Measurements from ENCODE around the gene TSKU.

TSKU gene

DNA sequence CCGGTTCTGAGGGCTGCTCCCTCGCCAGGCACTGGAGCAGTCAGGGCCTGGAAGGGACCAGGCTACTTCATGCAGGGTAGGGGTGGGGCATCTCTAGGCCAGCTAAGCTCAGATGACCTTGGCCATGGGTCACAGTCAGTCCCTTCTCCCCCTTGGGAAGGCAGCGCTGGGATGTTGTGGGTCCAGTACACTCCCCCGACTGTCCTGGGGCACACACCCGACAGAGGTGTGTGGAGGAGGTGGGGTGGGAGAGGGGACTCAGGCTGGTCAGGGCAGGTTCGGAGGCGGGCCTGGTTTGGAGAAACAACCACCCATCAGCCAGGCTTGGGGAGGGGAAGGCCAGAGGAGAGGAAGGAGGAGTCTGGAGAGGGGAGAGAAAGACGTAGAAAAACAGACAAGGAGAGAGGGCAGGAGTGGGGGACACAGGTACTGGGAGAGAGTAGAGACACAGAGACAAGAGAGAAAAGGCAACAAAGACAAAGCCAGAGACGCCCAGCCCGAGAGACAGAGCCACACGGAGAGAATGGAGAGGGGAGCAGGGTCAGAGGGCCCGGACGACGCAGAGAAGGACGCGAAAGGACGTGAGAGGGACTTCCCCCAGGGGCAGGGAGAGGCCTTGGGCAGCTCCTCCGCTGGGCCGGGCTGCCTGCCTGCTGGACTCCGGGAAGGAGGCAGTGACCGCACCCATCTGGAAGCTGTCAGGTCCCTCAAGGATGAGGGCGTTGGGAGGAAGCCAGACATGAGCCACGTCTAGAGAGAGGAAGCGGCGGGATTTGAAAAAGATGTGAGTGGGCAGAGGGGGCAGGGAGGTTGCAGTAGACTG, 30.6 kb upstream of the TSKU start:
- no peak for DNase-seq

DNA sequence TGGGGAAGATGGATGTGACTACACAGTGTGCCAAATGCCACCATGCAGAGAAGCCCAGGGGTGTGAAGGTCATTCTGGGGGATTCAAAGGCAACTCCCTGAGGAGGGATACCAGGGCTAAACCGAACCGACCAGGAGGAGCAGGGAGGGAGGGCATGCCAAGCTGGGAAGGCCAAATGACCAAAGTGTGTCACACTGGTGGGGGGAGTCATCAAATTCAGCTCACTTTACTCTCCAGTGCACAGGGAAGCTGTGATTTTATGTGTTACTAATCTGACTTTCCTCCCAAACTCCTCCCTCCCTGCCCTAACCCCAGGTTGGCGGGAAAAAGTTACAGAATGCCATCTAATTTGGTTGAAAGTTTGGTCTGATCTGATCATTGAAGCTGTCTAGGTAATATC, 29.7 kb upstream of the TSKU start:
- no peak for DNase-seq

GRCh38 chr11:76753950-76754349, 29.2 kb upstream of the TSKU start:
- DNase-seq, result no peak

- DNase-seq, result no peak
Observed at GRCh38 chr11:76756341-76756741, 26.8 kb upstream of the TSKU start.

DNA sequence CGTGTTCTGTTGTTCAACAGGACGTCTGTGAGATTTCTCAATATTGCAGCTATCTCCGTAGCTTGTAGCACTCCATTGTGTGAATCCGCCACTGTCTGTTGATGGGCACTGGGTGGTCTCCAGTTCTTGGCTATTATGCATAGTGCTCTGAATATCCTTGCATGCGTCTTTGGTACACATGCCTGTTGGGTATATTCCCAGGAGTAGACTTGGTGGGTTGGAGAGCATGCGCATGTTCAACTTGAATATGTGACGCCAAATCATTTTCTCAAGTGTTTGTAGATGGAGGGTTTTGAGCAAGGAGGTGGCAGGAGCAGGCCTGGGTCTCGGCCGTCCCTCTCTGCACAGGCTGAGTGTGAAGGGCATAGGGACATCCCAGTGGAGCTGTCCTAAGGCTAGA, 24.8 kb upstream of the TSKU start:
- no peak for DNase-seq

DNA sequence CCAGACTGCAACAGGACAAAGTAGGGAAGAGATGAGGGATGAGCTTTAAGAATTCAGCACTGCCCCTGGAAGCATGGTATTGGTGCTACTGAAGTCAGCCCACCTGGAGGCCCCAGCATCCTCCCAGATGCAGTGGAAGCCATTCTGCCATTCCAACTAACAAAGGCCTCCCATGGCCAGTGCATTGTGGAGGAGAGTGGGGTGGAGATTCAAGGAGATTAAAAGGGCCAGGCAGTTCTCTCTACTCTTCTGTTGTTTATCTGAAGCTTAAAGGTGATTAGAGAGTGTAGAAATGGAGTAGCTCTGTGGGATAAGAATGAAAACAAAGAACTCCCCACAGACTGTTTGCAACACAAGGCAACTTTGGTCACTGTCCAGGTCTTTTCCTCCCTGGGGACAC, 24.1 kb upstream of the TSKU start:
- no peak for DNase-seq

DNA sequence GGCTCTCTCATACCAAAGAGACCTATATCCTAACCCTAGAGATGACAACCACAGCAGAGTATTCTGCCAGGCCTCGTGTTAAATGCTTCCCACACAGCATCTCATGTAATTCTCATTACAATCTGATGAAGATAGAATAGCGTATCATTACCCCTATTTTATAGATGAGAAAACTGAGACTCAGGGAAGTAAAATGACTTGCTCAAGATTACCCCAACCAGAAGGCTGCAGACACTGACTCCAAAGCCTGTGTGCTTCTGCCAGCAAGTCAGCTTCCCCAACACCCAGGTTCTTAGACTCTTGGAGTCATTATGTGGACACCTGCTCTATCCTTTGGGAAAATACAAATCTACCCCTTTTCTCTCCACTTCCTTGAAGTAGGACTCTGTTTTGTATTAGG, 23.6 kb upstream of the TSKU start:
- DNase-seq, result no peak

DNA sequence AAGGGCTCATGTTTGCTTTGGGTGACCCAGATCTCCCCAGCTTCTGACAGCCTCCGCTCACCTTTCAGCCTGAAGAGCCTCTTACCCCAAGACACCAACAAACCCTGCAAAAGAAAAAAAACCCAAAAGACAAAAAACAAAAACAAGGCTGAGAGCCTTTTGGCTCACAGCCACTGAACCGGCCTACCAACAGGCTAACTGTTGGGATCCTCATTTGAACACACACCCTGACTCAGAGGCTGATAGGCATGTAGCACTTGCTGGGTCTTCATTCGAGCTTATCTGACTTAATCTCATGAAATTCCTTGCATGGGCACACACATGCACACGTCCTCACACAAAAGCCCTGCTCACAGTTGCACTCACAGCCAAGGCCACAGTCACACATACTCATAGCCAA, 22.9 kb upstream of the TSKU start:
- no peak for DNase-seq

DNA sequence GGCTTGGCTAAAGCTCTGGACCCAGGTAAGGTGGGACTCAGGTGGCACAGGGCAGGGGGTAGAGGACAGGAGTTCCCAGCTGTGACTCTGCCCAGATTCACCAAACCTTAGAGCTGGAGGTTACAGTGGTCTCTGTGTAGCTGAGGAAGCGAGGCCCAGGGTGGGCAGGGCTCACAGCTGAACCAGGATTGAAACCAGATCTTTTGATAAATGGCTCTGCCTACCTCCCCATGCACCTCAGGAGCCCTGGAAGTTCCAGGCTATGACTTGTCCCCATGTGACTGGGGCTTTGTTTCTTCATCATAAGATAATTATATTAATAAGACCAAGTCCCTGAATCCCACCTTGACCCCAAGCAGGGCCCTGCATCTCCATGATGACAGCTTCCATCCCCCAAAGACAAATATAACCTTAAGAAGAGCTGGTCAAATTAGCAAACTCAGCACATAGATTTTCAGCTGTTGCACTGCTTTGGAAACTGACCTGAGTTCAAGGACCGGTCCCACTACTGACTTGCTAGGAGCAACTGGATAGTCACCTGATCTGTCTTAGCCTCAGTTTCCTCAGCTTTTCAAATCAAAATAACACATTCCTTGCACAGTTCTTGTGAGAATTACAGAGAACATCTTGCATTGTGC, 21.3 kb upstream of the TSKU start:
- no peak for DNase-seq

DNA sequence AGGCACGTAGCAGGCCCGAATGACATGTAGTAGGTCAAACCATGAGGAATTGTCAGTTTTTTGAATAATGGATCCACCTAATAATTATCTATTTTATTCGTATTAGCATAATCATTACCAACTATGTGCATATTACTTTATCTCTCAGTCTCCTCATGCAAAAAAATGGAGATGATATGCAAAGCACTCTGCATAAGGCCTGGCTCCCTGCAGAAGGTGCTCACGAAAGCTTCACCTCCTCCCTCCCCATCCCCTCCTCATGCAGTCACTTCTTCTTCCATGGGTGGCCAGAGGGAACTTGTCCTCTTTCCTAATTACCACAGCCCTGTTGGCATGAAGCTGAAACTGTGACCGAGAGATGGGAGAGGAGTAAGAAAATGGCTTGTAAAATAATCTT, 20.8 kb upstream of the TSKU start:
- DNase-seq, result no peak

DNA sequence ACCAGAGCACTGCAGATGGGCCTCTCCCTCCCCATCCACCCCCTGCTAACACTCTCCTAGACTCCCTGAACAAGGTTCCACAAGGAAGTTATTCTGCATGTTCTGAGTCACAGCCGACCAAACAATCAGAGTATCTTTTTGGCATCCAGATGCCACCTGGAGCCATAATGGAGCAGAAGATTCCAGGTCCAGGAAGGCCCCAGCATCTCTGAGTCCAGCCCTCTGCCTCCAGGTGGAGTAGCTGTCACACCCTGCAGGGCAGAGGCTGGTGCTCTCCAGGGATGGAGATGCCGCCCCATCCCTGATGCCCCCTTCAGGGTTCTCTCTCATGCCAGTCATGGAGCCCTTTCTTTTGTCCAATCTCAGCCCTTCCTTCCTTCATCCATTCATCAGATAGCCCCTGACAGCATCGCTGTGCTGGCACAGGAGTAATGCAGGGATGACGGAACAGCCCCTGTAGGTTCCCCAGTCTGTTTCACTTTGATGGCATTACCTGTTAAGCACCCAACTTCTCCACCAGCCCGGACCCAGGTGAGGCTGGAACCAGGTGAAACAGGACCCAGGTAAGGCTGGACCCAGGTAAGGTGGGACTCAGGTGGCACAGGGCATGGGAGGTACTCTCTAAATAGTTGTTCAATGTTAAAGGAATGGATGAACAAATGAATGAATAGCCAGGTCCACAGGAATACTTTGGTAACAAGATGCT, 20.1 kb upstream of the TSKU start:
- DNase-seq, result no peak

DNA sequence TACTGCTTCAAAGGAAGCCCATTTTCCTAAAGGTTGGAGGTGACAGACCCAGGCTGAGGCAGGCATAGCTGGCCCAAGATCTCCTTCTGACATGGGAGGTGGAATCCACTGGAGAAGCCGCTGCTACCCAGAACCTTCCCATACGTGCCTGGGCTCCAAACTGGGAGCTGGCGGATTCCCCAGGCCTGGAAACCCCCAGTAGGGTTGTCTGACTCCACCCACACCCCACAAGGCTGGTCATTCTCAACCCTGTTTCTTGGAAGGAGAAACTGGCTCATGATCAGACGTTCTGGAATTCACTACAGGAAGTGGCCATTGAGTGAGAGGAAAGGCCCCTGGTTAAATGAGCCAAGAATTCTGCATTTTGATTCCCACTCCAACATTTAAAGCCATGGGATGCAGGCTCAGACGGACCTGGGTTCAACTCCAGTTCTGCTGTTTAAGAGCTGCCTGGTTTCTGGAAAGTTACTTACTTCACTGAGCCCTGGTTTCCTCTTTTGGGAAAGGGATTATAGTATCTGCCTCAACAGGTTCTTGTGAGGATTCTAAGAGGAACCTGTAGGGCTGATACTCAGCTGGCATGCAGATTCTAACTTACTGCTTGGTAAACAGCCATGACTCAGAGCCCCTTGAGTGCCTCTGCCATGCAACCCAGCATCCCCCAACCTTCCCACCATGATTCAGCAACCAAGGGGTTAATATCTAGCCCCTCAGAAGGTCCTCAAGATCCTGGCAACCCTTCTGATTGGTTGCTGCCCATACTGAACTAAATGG, 19.4 kb upstream of the TSKU start:
- DNase-seq, result no peak

- DNase-seq, result no peak
Observed at GRCh38 chr11:76764941-76765665, 18.1 kb upstream of the TSKU start.

- no peak for DNase-seq
Observed at GRCh38 chr11:76765863-76766350, 17.2 kb upstream of the TSKU start.

DNA sequence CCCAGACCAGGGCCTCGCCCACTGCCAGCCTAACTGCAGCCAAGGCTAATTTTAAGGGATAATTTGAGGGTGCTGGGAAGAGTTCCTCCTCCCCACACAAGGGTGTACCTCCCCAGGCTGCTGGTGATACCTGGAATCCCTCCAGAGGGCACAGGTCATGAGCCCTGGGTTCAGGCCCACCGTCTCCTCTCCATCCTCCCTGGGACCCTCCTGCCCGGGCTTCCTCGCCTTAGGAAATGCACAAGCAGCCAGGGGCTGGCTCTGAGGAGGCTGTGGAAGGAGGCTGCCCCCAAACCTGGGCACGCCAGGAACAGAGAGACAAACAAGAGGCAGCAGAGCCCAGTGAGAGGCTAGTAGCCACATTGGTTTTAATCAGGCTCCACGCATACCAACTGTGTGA, 16.6 kb upstream of the TSKU start:
- DNase-seq, result no peak

DNA sequence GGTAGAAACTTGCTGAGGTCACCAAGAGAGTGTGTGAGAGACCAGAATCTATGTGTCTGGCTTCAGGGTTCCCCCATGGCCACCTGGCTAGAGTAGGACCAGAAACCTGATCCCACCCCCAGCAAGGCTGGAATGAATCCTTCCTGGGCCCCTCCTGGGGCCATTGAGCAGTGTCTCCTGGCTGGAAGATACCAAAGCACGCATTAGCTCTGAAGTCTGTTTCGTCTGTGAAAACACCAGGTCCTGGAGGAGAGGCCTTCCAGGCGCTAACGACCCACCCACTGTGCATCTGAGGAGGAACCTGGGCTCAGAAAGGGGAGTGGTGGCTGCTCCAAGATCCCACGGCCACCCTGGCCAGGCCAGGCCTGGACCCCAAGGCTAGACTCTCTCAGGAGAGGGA, 15.5 kb upstream of the TSKU start:
- DNase-seq, result no peak

- peak; percentile 11 to 49 for DNase-seq
Observed at GRCh38 chr11:76768088-76768908, 14.9 kb upstream of the TSKU start.

DNA sequence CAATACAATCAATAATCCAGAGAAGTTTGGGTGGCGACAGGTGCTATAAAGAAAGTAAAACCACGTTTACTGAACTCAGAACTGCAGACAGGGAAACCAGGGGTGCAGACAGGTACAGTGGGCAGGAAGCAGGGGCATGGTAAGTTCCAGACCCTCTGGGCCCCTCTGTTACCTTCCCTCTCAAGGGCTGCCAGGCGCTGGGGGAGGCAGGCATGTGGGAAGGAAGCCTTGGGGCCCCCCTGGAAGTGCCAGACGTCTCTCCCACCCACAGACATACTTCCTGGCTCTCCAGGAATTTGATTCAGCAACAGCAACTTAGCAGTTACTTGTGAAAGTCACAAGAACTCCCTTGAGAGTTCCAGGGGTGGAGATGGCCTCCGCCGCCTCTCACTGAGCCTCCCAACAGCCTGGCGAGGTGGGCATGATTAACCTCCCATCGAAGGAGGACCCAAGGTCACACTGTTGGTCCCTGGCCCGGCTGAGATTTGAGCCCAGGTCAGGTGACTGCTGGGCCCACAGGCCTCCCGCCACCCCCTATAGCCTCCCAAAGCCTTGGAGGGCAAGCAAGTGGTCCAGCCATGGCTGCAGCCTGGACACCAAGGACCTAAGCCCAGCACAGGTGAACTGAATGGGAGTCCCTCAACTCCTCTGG, 14.1 kb upstream of the TSKU start:
- DNase-seq, result no peak

- no peak for DNase-seq
Observed at GRCh38 chr11:76769645-76770586, 13.2 kb upstream of the TSKU start.

All from CD4-positive, alpha-beta T cell treated with Interleukin-1 beta for 1 hour (primary cell).